AG09309 (cell line): ENCODE results near the gene SMG7.

ENCODE experiments used
- DNase-seq: peaks from one replicate; pipeline ENCODE4 v3.0.0-alpha.2; 2010; ENCODE audit warnings: low read depth
- H3K4me3 ChIP-seq: 2 replicates; pipeline ENCODE4 v1.5.1; 2011; ENCODE audit warnings: mild to moderate bottlenecking, low read depth, low read length, moderate library complexity; ENCODE audit not compliant: control insufficient read depth
- CTCF ChIP-seq: IDR thresholded peaks from 2 replicates; pipeline ENCODE4 v1.5.1; 2011; ENCODE audit warnings: mild to moderate bottlenecking, low read depth, low read length, inconsistent platforms; ENCODE audit not compliant: insufficient read depth, control insufficient read depth; ENCODE audit errors: missing control alignments

The SMG7 gene

GRCh38 chr1:183449223-183449770 lies 23.0 kb upstream of the SMG7 start:
- TF ChIP-seq CTCF = no peak
- no peak for DNase-seq
- no peak overlapping the region for H3K4me3 ChIP-seq

- TF ChIP-seq CTCF = no peak
- H3K4me3 ChIP-seq = no peak overlapping the region
- no peak for DNase-seq
These were observed 22.2 kb upstream of the SMG7 start for GRCh38 chr1:183450093-183450492.

- H3K4me3 ChIP-seq = no peak overlapping the region
- TF ChIP-seq CTCF = no peak
- no peak for DNase-seq
These were observed 17.9 kb upstream of the SMG7 start for GRCh38 chr1:183454377-183454776.

GRCh38 chr1:183456826-183457225 lies 15.5 kb upstream of the SMG7 start:
- no peak for TF ChIP-seq CTCF
- H3K4me3 ChIP-seq = no peak overlapping the region
- no peak for DNase-seq

GRCh38 chr1:183457449-183457848 lies 14.8 kb upstream of the SMG7 start:
- no peak for TF ChIP-seq CTCF
- no peak for DNase-seq
- no peak overlapping the region for H3K4me3 ChIP-seq

- TF ChIP-seq CTCF = no peak
- no peak overlapping the region for H3K4me3 ChIP-seq
- DNase-seq = no peak
These were observed 11.7 kb upstream of the SMG7 start for GRCh38 chr1:183460596-183460995.

GRCh38 chr1:183461350-183461749 lies 10.9 kb upstream of the SMG7 start:
- H3K4me3 ChIP-seq = no peak overlapping the region
- no peak for DNase-seq
- TF ChIP-seq CTCF = no peak
